SK-N-SH (cell line): ENCODE results near the gene ROPN1L. TPM values are rescaled to one million over a fixed set of nuclear protein-coding genes. Genes with fewer than 3 reads are reported as not detected.

Experiments used
- CTCF ChIA-PET: fragments of 300-600, 350-600 bp; formaldehyde crosslinking; extraction: SDS; loops from one replicate; lab custom pipeline; 2021; lab: Yijun Ruan, JAX
- POLR2A ChIA-PET: fragments of 350-600 bp; sonication (Branson Sonifier 250); formaldehyde crosslinking; extraction: SDS; loops from one replicate; lab custom pipeline; 2020; ENCODE audit warnings: antibody characterized with exemption, inconsistent platforms; lab: Yijun Ruan, JAX
- DNase-seq: peaks from one replicate; pipeline ENCODE4 v3.0.0; 2012
- H2AFZ ChIP-seq: fragments of 200-600 bp; sonication (generic); 2 replicates; pipeline ENCODE4 v1.8.1; 2016; ENCODE audit warnings: antibody characterized with exemption, mild to moderate bottlenecking, low read depth
- H3F3A ChIP-seq: fragments of 200-600 bp; sonication (generic); replicated peaks from 2 replicates; pipeline ENCODE3; 2016; ENCODE audit warnings: antibody characterized with exemption, mild to moderate bottlenecking; ENCODE audit not compliant: insufficient read depth
- H3K27ac ChIP-seq, 2 experiments: fragments of 200-500 bp in 1 of 2; fragments of 200-600 bp in 1 of 2; sonication (Bioruptor generic) in 1 of 2; sonication (generic), shearing (Covaris generic) in 1 of 2; 2 replicates each; pipeline versions ENCODE4 v1.5.1 to v1.6.1; 2014 to 2016; ENCODE audit warnings: low read depth in 2 of 2, inconsistent platforms in 1 of 2, low read length in 1 of 2, mild to moderate bottlenecking in 1 of 2, mixed read lengths in 1 of 2
- H3K27me3 ChIP-seq: fragments of 200-600 bp; sonication (generic), shearing (Covaris generic); 2 replicates; pipeline ENCODE4 v1.6.1; 2016; ENCODE audit warnings: mixed run types; ENCODE audit not compliant: insufficient read depth
- H3K36me3 ChIP-seq, 2 experiments: fragments of 200-500 bp in 1 of 2; fragments of 200-600 bp in 1 of 2; sonication (Bioruptor generic) in 1 of 2; sonication (generic) in 1 of 2; replicated peaks in 1 of 2; 2 replicates each; pipeline versions ENCODE3 to v1.5.1; 2014 to 2016; ENCODE audit warnings: low read length in 1 of 2, mild to moderate bottlenecking in 1 of 2; ENCODE audit not compliant: insufficient read depth in 2 of 2, control insufficient read depth in 1 of 2
- H3K4me1 ChIP-seq, 2 experiments: fragments of 200-500 bp in 1 of 2; fragments of 200-600 bp in 1 of 2; sonication (Bioruptor generic) in 1 of 2; sonication (generic), shearing (Covaris generic) in 1 of 2; 2 replicates each; pipeline versions ENCODE4 v1.5.1 to v1.6.1; 2014 to 2016; ENCODE audit warnings: low read depth in 1 of 2, low read length in 1 of 2, mixed run types in 1 of 2; ENCODE audit not compliant: insufficient read depth in 2 of 2, control insufficient read depth in 1 of 2
- H3K4me2 ChIP-seq: fragments of 200-600 bp; sonication (generic), shearing (Covaris generic); 2 replicates; pipeline ENCODE4 v1.6.1; 2017; ENCODE audit warnings: mixed run types
- H3K4me3 ChIP-seq, 2 experiments: fragments of 200-500 bp in 1 of 2; fragments of 200-600 bp in 1 of 2; sonication (Bioruptor generic) in 1 of 2; sonication (generic), shearing (Covaris generic) in 1 of 2; 2 replicates each; pipeline versions ENCODE4 v1.5.1 to v1.8.1; 2014 to 2016; ENCODE audit warnings: low read depth in 2 of 2, inconsistent platforms in 1 of 2, low read length in 1 of 2, mild to moderate bottlenecking in 1 of 2, mixed read lengths in 1 of 2, moderate library complexity in 1 of 2
- H3K79me2 ChIP-seq: fragments of 200-600 bp; sonication (generic); 2 replicates; pipeline ENCODE4 v1.8.1; 2017; ENCODE audit warnings: mild to moderate bottlenecking; ENCODE audit not compliant: insufficient read depth
- H3K9ac ChIP-seq: fragments of 200-600 bp; sonication (generic); 2 replicates; pipeline ENCODE4 v1.6.1; 2017; ENCODE audit warnings: mixed run types
- H3K9me2 ChIP-seq: fragments of 200-600 bp; sonication (generic); 2 replicates; pipeline ENCODE4 v1.6.1; 2017; ENCODE audit warnings: mixed run types
- H3K9me3 ChIP-seq: fragments of 200-600 bp; sonication (generic); 2 replicates; pipeline ENCODE4 v1.6.1; 2017; ENCODE audit warnings: mixed run types, mild to moderate bottlenecking, moderate library complexity
- H4K20me1 ChIP-seq: fragments of 200-600 bp; sonication (generic); 2 replicates; pipeline ENCODE4 v1.6.1; 2017; ENCODE audit warnings: mild to moderate bottlenecking, mixed run types; ENCODE audit not compliant: insufficient read depth
- EZH2phosphoT487 ChIP-seq: fragments of 200-600 bp; sonication (generic); IDR thresholded peaks from 2 replicates; pipeline ENCODE4 v1.6.1; 2017; ENCODE audit warnings: low read depth, mixed run types, mild to moderate bottlenecking, antibody characterized with exemption, moderate library complexity, borderline replicate concordance
- FOSL2 ChIP-seq: IDR thresholded peaks from 2 replicates; pipeline ENCODE4 v1.4.0; 2012; ENCODE audit warnings: low read depth, mild to moderate bottlenecking, moderate library complexity, borderline replicate concordance
- FOXJ3 ChIP-seq: sonication (generic); formaldehyde crosslinking; IDR thresholded peaks from 2 replicates; pipeline ENCODE4 v1.5.1; 2020; ENCODE audit warnings: mild to moderate bottlenecking, missing genetic modification reagents
- FOXM1 ChIP-seq: IDR thresholded peaks from 2 replicates; pipeline ENCODE4 v1.4.0; 2012; ENCODE audit warnings: low read depth, mild to moderate bottlenecking
- GABPA ChIP-seq: IDR thresholded peaks from 2 replicates; pipeline ENCODE4 v1.4.0; 2012; ENCODE audit warnings: low read depth, mild to moderate bottlenecking
- GATA2 ChIP-seq: sonication (generic); formaldehyde crosslinking; IDR thresholded peaks from 2 replicates; pipeline ENCODE4 v1.5.0; 2020; ENCODE audit warnings: mild to moderate bottlenecking, missing genetic modification reagents
- IRF3 ChIP-seq: fragments of 150-350 bp; IDR thresholded peaks from 2 replicates; pipeline ENCODE4 v1.6.1; 2016; ENCODE audit warnings: mild to moderate bottlenecking, low read depth, low read length
- JUND ChIP-seq: IDR thresholded peaks from 2 replicates; pipeline ENCODE4 v1.4.0; 2012
- NRF1 ChIP-seq: IDR thresholded peaks from 2 replicates; pipeline ENCODE4 v1.6.1; 2012; ENCODE audit warnings: low read depth, mild to moderate bottlenecking, low read length
- POLR2AphosphoS5 ChIP-seq: IDR thresholded peaks from 2 replicates; pipeline ENCODE4 v1.6.1; 2012; ENCODE audit warnings: low read depth, low read length
- RAD21 ChIP-seq: IDR thresholded peaks from 2 replicates; pipeline ENCODE4 v1.6.1; 2012; ENCODE audit warnings: mild to moderate bottlenecking, low read length
- RCOR1 ChIP-seq: fragments of 150-350 bp; IDR thresholded peaks from 2 replicates; pipeline ENCODE4 v1.6.1; 2017; ENCODE audit warnings: antibody characterized with exemption, low read length
- REST ChIP-seq: IDR thresholded peaks from 2 replicates; pipeline ENCODE4 v1.6.1; 2012; ENCODE audit warnings: mild to moderate bottlenecking, low read depth, low read length, moderate library complexity
- RXRA ChIP-seq: IDR thresholded peaks from 2 replicates; pipeline ENCODE4 v1.4.0; 2012; ENCODE audit warnings: low read depth, mild to moderate bottlenecking, borderline replicate concordance
- SIN3A ChIP-seq: IDR thresholded peaks from 2 replicates; pipeline ENCODE4 v1.6.1; 2012; ENCODE audit warnings: low read depth, mild to moderate bottlenecking, low read length, moderate library complexity, borderline replicate concordance
- SMC3 ChIP-seq: IDR thresholded peaks from 2 replicates; pipeline ENCODE4 v1.6.1; 2012; ENCODE audit warnings: low read depth, low read length, improper control_type of control experiment
- YY1 ChIP-seq: IDR thresholded peaks from 2 replicates; pipeline ENCODE4 v1.4.0; 2012; ENCODE audit warnings: low read depth, mild to moderate bottlenecking
- WGBS: methylation state at CpG from one replicate; pipeline ENCODE4 v1.1.6; 2017; ENCODE audit warnings: low lambda C conversion rate; 5-methylcytosine and 5-hydroxymethylcytosine counted together
- polyA plus RNA-seq, 3 experiments: library from polyadenylated mRNA; depleted of rRNA; stranded (reverse); fragments of >200 nt; gene quantifications; 2 replicates each; pipeline ENCODE4 v1.2.3, GENCODE V29; 2012

Gene ROPN1L
- polyA plus RNA-seq, 1 of the 3 experiments (the other 2 are of a cell fraction) = 0.31 TPM

- TF ChIP-seq YY1 (no peak), SMC3 (no peak), FOXJ3 (CRISPR knock-in tag) (no peak), POLR2AphosphoS5 (no peak), SIN3A (no peak), RXRA (no peak), GATA2 (no peak), NRF1 (no peak), FOXM1 (no peak), FOSL2 (no peak), JUND (no peak), IRF3 (no peak), EZH2phosphoT487 (no peak), REST (no peak)
- H3K27me3 ChIP-seq = no peaks in the 10 kb centered on the region
- WGBS = 63% methylated on average over 5 of the region's 6 CpGs
- no peaks in the 10 kb centered on the region for H3K79me2 ChIP-seq
- no peak overlapping the region for H2AFZ ChIP-seq
- CTCF ChIA-PET = interaction anchor here (1.5 to 1.8 kb wide), 2 partner anchors 46 to 54 kb away, joined by 3 to 7 read pairs; no protein-coding TSS in a partner anchor
- no peaks in the 10 kb centered on the region for H3K9me3 ChIP-seq
- no peak for DNase-seq
- no peak overlapping the region for H3K9ac ChIP-seq
- no peak overlapping the region for H3K4me3 ChIP-seq
- H3F3A ChIP-seq = no peaks in the 10 kb centered on the region
- no peak overlapping the region for H3K4me2 ChIP-seq
- POLR2A ChIA-PET = no interaction called here
- H3K4me1 ChIP-seq = peaks cover 0 to 6% of the 10 kb centered on the region in 2 experiments; a peak in 1 of 4 replicates
- no peak overlapping the region for H3K27ac ChIP-seq
- no peaks in the 10 kb centered on the region for H3K9me2 ChIP-seq
- no peaks in the 10 kb centered on the region for H3K36me3 ChIP-seq
- H4K20me1 ChIP-seq = no peaks in the 10 kb centered on the region
Measured at GRCh38 chr5:10498350-10498749, 56.7 kb downstream of the ROPN1L start.

GRCh38 chr5:10499066-10499465, 57.4 kb downstream of the ROPN1L start:
- POLR2A ChIA-PET = no interaction called here
- Histone ChIP-seq H3K36me3 (no peaks in the 10 kb centered on the region), H3K9me2 (no peaks in the 10 kb centered on the region), H2AFZ (no peak overlapping the region), H3K4me2 (no peak overlapping the region)
- CTCF ChIA-PET = interaction anchor here (1.5 to 1.8 kb wide), 2 partner anchors 47 to 55 kb away, joined by 3 to 7 read pairs; no protein-coding TSS in a partner anchor
- no peak for DNase-seq
- TF ChIP-seq IRF3 (no peak), FOSL2 (no peak), EZH2phosphoT487 (no peak), GABPA (no peak), JUND (no peak), RAD21 (no peak), FOXJ3 (CRISPR knock-in tag) (no peak), REST (no peak), FOXM1 (no peak), RCOR1 (no peak)
- TF ChIP-seq, all 33 proteins: peak for 0
- H4K20me1 ChIP-seq = no peaks in the 10 kb centered on the region
- no peaks in the 10 kb centered on the region for H3K79me2 ChIP-seq
- no peaks in the 10 kb centered on the region for H3F3A ChIP-seq
- no peaks in the 10 kb centered on the region for H3K9me3 ChIP-seq
- no peaks in the 10 kb centered on the region for H3K27me3 ChIP-seq
- no peak overlapping the region for H3K27ac ChIP-seq
- 88% methylated on average over 6 of the region's 9 CpGs for WGBS
- H3K9ac ChIP-seq = no peak overlapping the region
- H3K4me1 ChIP-seq = peaks cover 0 to 12% of the 10 kb centered on the region in 2 experiments; a peak in 1 of 4 replicates
- no peak overlapping the region for H3K4me3 ChIP-seq
